ENCODE measurements around the gene CNTNAP2. TPM values are rescaled to one million over a fixed set of nuclear protein-coding genes. Genes with fewer than 3 reads are reported as not detected.

Gene CNTNAP2
- total and polyA plus RNA-seq, 2 of the 4 experiments (the other 2 are of a cell fraction): not detected

DNA sequence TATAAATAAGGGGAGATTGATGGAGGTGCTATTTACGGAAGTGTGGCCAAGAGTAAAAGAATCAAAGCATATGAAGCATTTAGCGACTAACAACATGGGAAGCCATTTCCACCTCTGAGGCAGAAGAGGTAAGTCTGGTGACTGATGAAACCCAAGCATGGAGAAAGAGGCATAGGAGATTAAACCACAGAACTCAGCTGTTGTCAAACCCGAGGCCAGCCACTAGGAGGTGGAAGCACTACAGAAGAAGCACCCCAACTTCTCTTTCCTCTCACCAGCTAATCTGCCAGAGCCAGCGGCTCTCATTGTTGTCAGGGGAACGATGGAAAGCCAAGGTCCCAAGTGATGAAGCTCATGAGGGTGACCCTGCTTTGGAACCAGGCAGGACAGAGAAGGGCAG is 19.6 kb upstream of the CNTNAP2 start:
- Histone ChIP-seq H3K27ac (ENCODE audit: insufficient read depth, low read length) (no peak overlapping the region), H4K20me1 (ENCODE audit: insufficient read depth, low read length) (no peaks in the 10 kb centered on the region), H4K91ac (ENCODE audit: insufficient read depth, low read depth, low read length) (no peak overlapping the region), H3K4me3 (ENCODE audit: insufficient read depth, low read depth, low read length) (no peak overlapping the region), H4K8ac (ENCODE audit: low read depth in 2 of 2, low read length in 2 of 2) (no peak overlapping the region), H3K56ac (ENCODE audit: extremely low read depth, insufficient read depth, low read length) (no peak overlapping the region), H3K27me3 (ENCODE audit: control insufficient read depth, insufficient read depth, low read length) (no peaks in the 10 kb centered on the region), H2BK15ac (ENCODE audit: low read depth, low read length) (no peak overlapping the region), H3K36me3 (ENCODE audit: control insufficient read depth, insufficient read depth, low read length) (no peaks in the 10 kb centered on the region), H3K9ac (ENCODE audit: low read depth, low read length) (no peak overlapping the region), H3K14ac (replicated peaks; ENCODE audit: low read depth, low read length) (no peak overlapping the region), H4K5ac (ENCODE audit: low read depth, low read length) (no peak overlapping the region), H2BK5ac (ENCODE audit: low read depth, low read length, poor library complexity, severe bottlenecking) (no peak overlapping the region), H2AK9ac (replicated peaks; ENCODE audit: low read depth, low read length, poor library complexity) (no peak overlapping the region), H3K4me2 (ENCODE audit: low read depth, low read length) (no peak overlapping the region), H3K9me1 (ENCODE audit: insufficient read depth, low read length) (no peaks in the 10 kb centered on the region), H2AFZ (replicated peaks; ENCODE audit: low read length, poor library complexity) (no peak overlapping the region), H3K18ac (ENCODE audit: low read depth, low read length) (no peak overlapping the region), H3K79me1 (ENCODE audit: low read depth in 1 of 2, low read length in 2 of 2) (no peaks in the 10 kb centered on the region), H3K9me3 (ENCODE audit: control insufficient read depth, insufficient read depth, low read length) (peaks cover 7% of the 10 kb centered on the region), H2BK120ac (ENCODE audit: low read depth, low read length) (no peak overlapping the region), H3K4ac (ENCODE audit: low read depth, low read length) (no peak overlapping the region), H2BK20ac (ENCODE audit: low read depth, low read length) (no peak overlapping the region), H3K23ac (ENCODE audit: low read depth, low read length) (no peak overlapping the region), H2AK5ac (ENCODE audit: low read depth, low read length) (no peak overlapping the region), H3K4me1 (ENCODE audit: control insufficient read depth, insufficient read depth, low read length) (no peaks in the 10 kb centered on the region)
- no peak for ATAC-seq (ENCODE audit: low read depth)
- dilution Hi-C loops (cut with HindIII; ENCODE audit: low sequenced_read_pairs, unreplicated experiment): no loop called here
- ChIA-PET POLR2A (ENCODE audit: unreplicated experiment) (no interaction called here), CTCF (no interaction called here)
- no peak for DNase-seq
- no CpG with 5 or more reads among the region's 5 CpGs for WGBS, 2 experiments (ENCODE audit: extremely low coverage in 2 of 2, insufficient read length in 1 of 2)
- TF ChIP-seq MAFK (IDR thresholded peaks at IDR 0.05; ENCODE audit: low read depth, low read length): no peak
- no peak for TF ChIP-seq MXI1 (IDR thresholded peaks at IDR 0.05; ENCODE audit: borderline replicate concordance, low read depth, low read length)
- TF ChIP-seq, protein P1, sequence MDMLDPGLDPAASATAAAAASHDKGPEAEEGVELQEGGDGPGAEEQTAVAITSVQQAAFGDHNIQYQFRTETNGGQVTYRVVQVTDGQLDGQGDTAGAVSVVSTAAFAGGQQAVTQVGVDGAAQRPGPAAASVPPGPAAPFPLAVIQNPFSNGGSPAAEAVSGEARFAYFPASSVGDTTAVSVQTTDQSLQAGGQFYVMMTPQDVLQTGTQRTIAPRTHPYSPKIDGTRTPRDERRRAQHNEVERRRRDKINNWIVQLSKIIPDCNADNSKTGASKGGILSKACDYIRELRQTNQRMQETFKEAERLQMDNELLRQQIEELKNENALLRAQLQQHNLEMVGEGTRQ (IDR thresholded peaks at IDR 0.05; ENCODE audit: low read depth, low read length): no peak
- TF ChIP-seq RAD21 (IDR thresholded peaks at IDR 0.05; ENCODE audit: low read length): no peak
- no peak for TF ChIP-seq SMC3 (IDR thresholded peaks at IDR 0.05; ENCODE audit: low read depth, low read length)
- TF ChIP-seq, protein P2, sequence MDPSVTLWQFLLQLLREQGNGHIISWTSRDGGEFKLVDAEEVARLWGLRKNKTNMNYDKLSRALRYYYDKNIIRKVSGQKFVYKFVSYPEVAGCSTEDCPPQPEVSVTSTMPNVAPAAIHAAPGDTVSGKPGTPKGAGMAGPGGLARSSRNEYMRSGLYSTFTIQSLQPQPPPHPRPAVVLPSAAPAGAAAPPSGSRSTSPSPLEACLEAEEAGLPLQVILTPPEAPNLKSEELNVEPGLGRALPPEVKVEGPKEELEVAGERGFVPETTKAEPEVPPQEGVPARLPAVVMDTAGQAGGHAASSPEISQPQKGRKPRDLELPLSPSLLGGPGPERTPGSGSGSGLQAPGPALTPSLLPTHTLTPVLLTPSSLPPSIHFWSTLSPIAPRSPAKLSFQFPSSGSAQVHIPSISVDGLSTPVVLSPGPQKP (IDR thresholded peaks at IDR 0.05; ENCODE audit: borderline replicate concordance, low read depth, low read length): no peak
- TF ChIP-seq BHLHE40 (IDR thresholded peaks at IDR 0.05; ENCODE audit: low read depth, low read length): no peak
- TF ChIP-seq RCOR1 (IDR thresholded peaks at IDR 0.05; ENCODE audit: insufficient replicate concordance, low read length): no peak
- no peak for TF ChIP-seq CEBPB (IDR thresholded peaks at IDR 0.05; ENCODE audit: low read depth, low read length)
- TF ChIP-seq, protein P3, sequence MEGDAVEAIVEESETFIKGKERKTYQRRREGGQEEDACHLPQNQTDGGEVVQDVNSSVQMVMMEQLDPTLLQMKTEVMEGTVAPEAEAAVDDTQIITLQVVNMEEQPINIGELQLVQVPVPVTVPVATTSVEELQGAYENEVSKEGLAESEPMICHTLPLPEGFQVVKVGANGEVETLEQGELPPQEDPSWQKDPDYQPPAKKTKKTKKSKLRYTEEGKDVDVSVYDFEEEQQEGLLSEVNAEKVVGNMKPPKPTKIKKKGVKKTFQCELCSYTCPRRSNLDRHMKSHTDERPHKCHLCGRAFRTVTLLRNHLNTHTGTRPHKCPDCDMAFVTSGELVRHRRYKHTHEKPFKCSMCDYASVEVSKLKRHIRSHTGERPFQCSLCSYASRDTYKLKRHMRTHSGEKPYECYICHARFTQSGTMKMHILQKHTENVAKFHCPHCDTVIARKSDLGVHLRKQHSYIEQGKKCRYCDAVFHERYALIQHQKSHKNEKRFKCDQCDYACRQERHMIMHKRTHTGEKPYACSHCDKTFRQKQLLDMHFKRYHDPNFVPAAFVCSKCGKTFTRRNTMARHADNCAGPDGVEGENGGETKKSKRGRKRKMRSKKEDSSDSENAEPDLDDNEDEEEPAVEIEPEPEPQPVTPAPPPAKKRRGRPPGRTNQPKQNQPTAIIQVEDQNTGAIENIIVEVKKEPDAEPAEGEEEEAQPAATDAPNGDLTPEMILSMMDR (conservative IDR thresholded peaks at IDR 0.05; ENCODE audit: low read depth, low read length): no peak
- TF ChIP-seq MAZ (IDR thresholded peaks at IDR 0.05; ENCODE audit: borderline replicate concordance, low read depth, low read length): no peak
- no peak for TF ChIP-seq FOS (IDR thresholded peaks at IDR 0.05; ENCODE audit: low read depth, low read length)
- TF ChIP-seq NFE2L2 (IDR thresholded peaks at IDR 0.05; ENCODE audit: low read depth, low read length): no peak
- TF ChIP-seq POLR2A (IDR thresholded peaks at IDR 0.05; ENCODE audit: low read depth, low read length): no peak
- TF ChIP-seq CHD1 (IDR thresholded peaks at IDR 0.05; ENCODE audit: low read depth, low read length): no peak
- no peak for TF ChIP-seq RFX5 (IDR thresholded peaks at IDR 0.05; ENCODE audit: low read depth, low read length)
- in situ Hi-C loops (cut with MboI; ENCODE audit: low sequenced_read_pairs): no loop called here
- no TSS peak for BruUV-seq (replicated peaks)
- intact Hi-C loops (cut with micrococcal nuclease): no loop called here
